Naive thymus-derived CD8-positive, alpha-beta T cell (primary cell): ENCODE data around the gene ASIC4. TPM values are rescaled to one million over a fixed set of nuclear protein-coding genes. Genes with fewer than 3 reads are reported as not detected.

Experiments used
- ATAC-seq, 2 donors: fragments of 150-1000 bp; cut with Tn5 transposase in 1 of 2; sonication (Bioruptor Pico), chemical (Tn5 transposase) in 1 of 2; 1 replicate in 1 of 2; 2 replicates in 1 of 2; pipeline ENCODE4 v1.10.0; 2021; ENCODE audit warnings: mild to moderate bottlenecking in 2 of 2, moderate library complexity in 2 of 2
- POLR2A ChIA-PET: fragments of 350-600 bp; sonication (Branson Sonifier 250); formaldehyde crosslinking; loops from one replicate; lab custom pipeline; 2021; ENCODE audit warnings: antibody characterized with exemption; lab: Charles Lee
- DNase-seq, 10 donors: peaks; one replicate each; pipeline versions ENCODE4 v3.0.0 to v3.0.0-alpha.2; 2020 to 2022
- H3K27ac Mint-ChIP-seq, 10 donors: one replicate each; pipeline ENCODE4 v1.8.0; 2020 to 2022; ENCODE audit warnings: mild to moderate bottlenecking in 10 of 10, mixed read lengths in 10 of 10, moderate library complexity in 4 of 10, inconsistent platforms in 1 of 10
- H3K27me3 Mint-ChIP-seq, 5 donors: one replicate each; pipeline ENCODE4 v1.8.0; 2021 to 2022; ENCODE audit warnings: mixed read lengths in 5 of 5
- H3K36me3 Mint-ChIP-seq, 3 donors: one replicate each; pipeline ENCODE4 v1.8.0; 2020 to 2022; ENCODE audit warnings: mixed read lengths in 3 of 3, mild to moderate bottlenecking in 2 of 3, inconsistent platforms in 1 of 3
- H3K4me1 Mint-ChIP-seq, 4 donors: one replicate each; pipeline ENCODE4 v1.8.0; 2021 to 2022; ENCODE audit warnings: mixed read lengths in 4 of 4
- H3K4me3 Mint-ChIP-seq, 10 donors: one replicate each; pipeline ENCODE4 v1.8.0; 2020 to 2022; ENCODE audit warnings: mild to moderate bottlenecking in 10 of 10, mixed read lengths in 10 of 10, moderate library complexity in 6 of 10, inconsistent platforms in 1 of 10
- H3K9me3 Mint-ChIP-seq, 9 donors: one replicate each; pipeline ENCODE4 v1.8.0; 2020 to 2022; ENCODE audit warnings: mixed read lengths in 9 of 9, mild to moderate bottlenecking in 3 of 9, inconsistent platforms in 1 of 9, moderate library complexity in 1 of 9
- polyA plus RNA-seq, 3 donors: library from polyadenylated mRNA; unstranded; fragments of 300-500 nt; fragmentation: Illumina TruSeq; gene quantifications; one replicate each; pipeline ENCODE4 v1.2.3, GENCODE V29; 2021
- total RNA-seq, 8 experiments: library from RNA in 2 of 8; stranded (reverse) in 2 of 8; gene quantifications; one replicate each; pipeline ENCODE4 v1.2.3 and lab custom pipeline; 2021 to 2026

The ASIC4 gene
- total and polyA plus RNA-seq, 5 experiments from 2014 or later: 0.21 to 0.30 TPM; not detected in 3

DNA sequence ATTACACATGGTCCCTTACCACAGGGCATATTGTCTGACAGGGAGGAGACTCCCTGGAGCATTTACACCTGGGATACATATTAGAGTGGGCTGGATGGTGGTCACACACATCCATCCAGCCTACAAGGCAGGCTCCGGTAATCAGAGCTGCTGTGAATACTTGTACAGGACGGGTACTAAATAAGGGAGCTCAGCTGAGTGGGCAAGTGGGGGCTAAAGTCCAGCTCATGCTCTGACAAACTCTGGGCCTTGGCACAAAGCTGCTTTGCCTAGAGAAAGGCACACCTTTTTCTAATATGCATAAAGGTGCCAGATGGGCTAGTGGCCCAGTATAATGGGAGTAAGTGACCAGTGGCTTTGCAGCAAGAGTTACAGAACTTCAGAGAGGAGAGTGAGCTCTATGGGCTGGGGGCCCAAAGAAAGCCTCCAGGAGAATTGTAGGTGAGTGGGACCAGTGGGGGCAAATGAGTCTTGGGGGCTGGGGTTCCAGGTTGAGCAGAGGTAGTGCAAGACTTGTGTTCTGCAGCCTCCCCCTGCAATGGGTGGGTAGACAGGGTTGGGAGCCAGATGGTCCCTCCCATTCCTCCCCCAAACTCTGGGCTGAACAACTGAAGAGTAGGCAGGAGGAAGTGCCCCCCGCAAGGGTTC, 31.1 kb downstream of the ASIC4 start:
- Mint-ChIP-seq H3K27me3 (peaks cover 13 to 36% (median 20%) of the 10 kb centered on the region in 5 donors), H3K4me3 (peak overlapping the region in 5 of 10 donors; percentile 20 to 87 (median 75)), H3K4me1 (peaks cover 12 to 29% (median 23%) of the 10 kb centered on the region in 4 donors), H3K27ac (peak overlapping the region in 2 of 10 donors; percentile 33 to 58), H3K9me3 (no peaks in the 10 kb centered on the region), H3K36me3 (no peaks in the 10 kb centered on the region)
- DNase-seq (no peak), ATAC-seq (no peak)
- POLR2A ChIA-PET: no interaction called here

DNA sequence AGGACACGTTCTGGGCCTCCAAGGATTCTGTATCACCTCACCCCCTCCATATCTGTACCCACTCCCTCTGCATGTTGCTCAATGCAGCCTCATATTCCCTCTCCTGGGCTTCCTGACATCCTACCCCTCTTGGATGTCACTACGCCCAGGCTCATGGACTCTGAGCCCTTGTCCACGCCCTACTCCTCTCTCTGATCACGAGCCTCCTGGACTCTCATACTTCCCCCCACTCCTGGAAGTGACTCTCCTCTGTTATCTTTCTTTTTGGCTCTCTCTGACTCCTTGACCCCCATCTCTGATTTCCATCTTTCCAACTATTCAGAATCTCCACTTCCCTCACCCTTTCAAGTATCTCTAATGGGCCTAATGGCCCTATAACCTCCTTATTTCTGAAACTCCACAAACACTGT, 31.7 kb downstream of the ASIC4 start:
- DNase-seq: no peak
- Mint-ChIP-seq H3K27ac (peak overlapping the region in 1 of 10 donors; percentile 58), H3K4me3 (peak overlapping the region in 3 of 10 donors; percentile 33 to 46 (median 38)), H3K9me3 (no peaks in the 10 kb centered on the region), H3K36me3 (no peaks in the 10 kb centered on the region), H3K4me1 (peaks cover 14 to 32% (median 24%) of the 10 kb centered on the region in 4 donors), H3K27me3 (peaks cover 14 to 41% (median 22%) of the 10 kb centered on the region in 5 donors)
- ATAC-seq: no peak
- POLR2A ChIA-PET: no interaction called here

DNA sequence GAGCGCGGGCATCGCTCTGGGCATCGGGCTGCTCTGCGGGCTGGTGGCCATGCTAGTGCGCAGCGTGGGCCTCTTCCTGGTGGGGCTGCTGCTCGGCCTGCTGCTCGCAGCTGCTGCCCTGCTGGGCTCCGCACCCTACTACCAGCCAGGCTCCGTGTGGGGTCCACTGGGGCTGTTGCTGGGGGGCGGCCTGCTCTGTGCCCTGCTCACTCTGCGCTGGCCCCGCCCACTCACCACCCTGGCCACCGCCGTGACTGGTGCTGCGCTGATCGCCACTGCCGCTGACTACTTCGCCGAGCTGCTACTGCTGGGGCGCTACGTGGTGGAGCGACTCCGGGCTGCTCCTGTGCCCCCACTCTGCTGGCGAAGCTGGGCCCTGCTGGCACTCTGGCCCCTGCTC, 33.3 kb downstream of the ASIC4 start:
- H3K9me3 Mint-ChIP-seq: no peaks in the 10 kb centered on the region
- peaks cover 17 to 55% (median 31%) of the 10 kb centered on the region in 5 donors for H3K27me3 Mint-ChIP-seq
- no peak for DNase-seq
- H3K4me3 Mint-ChIP-seq: no peak overlapping the region
- no peaks in the 10 kb centered on the region for H3K36me3 Mint-ChIP-seq
- peaks cover 13 to 31% (median 17%) of the 10 kb centered on the region in 4 donors for H3K4me1 Mint-ChIP-seq
- no peak for ATAC-seq
- no peak overlapping the region for H3K27ac Mint-ChIP-seq
- POLR2A ChIA-PET: no interaction called here

DNA sequence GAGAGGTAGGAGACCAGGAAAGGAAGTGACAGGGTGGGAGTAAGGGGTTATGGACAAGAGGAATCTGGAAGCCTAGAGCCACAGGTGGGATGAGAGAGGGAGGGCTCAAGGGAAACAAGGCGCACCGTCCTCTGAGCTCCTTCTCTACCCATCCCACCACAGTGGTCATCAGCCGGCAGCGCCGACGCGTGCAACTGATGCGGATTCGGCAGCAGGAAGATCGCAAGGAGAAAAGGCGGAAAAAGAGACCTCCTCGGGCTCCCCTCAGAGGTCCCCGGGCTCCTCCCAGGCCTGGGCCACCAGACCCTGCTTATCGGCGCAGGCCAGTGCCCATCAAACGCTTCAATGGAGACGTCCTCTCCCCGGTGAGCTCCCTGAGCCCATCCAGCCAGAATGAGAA, 34.7 kb downstream of the ASIC4 start:
- peaks cover 25 to 64% (median 39%) of the 10 kb centered on the region in 5 donors for H3K27me3 Mint-ChIP-seq
- POLR2A ChIA-PET: no interaction called here
- ATAC-seq: no peak
- no peaks in the 10 kb centered on the region for H3K36me3 Mint-ChIP-seq
- DNase-seq: no peak
- H3K9me3 Mint-ChIP-seq: no peaks in the 10 kb centered on the region
- peaks cover 13 to 27% (median 20%) of the 10 kb centered on the region in 4 donors for H3K4me1 Mint-ChIP-seq
- peak overlapping the region in 1 of 10 donors; percentile 71 for H3K4me3 Mint-ChIP-seq
- H3K27ac Mint-ChIP-seq: no peak overlapping the region

DNA sequence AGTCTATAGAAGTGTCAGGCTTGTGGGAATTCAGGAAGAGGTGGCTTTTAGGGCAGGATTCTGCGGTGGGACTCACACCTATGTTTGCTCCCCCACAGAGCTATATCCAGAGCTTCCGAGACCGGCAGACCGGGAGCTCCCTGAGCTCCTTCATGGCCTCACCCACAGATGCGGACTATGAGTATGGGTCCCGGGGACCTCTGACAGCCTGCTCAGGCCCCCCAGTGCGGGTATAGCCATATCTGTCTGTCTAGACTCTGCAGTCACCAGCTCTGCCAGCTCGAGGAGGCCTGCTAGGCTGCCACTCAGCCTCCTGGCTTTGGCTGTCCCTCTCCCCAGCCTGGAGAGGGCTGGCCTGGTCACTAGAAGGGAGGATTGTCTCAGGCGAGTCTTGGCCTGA, 35.3 kb downstream of the ASIC4 start:
- DNase-seq (no peak), ATAC-seq (no peak)
- H3K4me3 Mint-ChIP-seq: peak overlapping the region in 1 of 10 donors; percentile 37
- H3K4me1 Mint-ChIP-seq: peaks cover 8 to 21% (median 15%) of the 10 kb centered on the region in 4 donors
- POLR2A ChIA-PET: no interaction called here
- no peak overlapping the region for H3K27ac Mint-ChIP-seq
- peaks cover 27 to 70% (median 45%) of the 10 kb centered on the region in 5 donors for H3K27me3 Mint-ChIP-seq
- no peaks in the 10 kb centered on the region for H3K36me3 Mint-ChIP-seq
- H3K9me3 Mint-ChIP-seq: no peaks in the 10 kb centered on the region

DNA sequence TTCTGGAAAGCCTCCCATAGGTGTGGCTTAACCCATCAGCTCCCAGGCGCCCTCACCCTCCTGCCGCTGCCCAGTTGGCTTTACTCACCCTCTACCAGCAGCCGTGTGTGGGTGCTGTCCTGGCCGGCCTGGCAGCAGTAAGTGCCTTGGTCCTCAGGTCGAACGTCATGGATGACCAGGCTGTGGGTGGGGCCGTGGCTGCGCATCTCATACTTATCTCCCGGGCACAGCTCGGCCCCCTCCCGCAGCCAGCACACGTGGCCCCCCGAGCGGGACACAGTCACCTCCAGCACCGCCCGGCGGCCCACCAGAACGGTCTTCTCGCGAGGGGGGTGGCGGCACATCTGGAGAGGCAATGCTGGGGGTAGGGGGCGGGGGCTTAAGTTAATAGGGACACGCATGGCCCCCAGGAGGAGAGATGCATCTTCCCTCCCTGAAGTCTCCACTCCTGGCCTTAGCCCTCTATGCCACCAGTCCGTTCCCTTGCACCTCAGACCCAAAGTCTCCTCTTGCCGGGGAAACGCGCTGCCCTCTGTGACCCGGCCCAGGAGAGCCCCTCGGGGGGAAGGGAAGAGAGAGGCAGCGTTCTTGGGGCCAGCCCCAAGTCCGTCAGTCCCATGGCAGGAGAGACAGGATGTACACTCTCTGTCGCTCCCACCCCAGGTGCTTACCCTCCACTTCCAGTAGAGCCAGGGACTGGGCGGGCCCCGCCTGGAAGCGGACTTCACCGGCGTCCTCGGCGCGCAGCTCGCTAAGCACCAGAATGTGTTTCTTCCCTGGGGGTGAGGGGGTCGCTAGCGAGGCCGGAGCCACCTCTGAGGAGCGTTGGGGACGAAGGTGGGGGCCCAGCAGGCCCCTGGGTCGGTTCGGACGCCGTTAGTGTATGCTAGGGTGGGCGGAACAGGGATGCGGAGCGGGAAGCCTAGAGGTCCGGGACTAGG, 37.4 kb downstream of the ASIC4 start:
- Mint-ChIP-seq H3K27me3 (peaks cover 24 to 71% (median 42%) of the 10 kb centered on the region in 5 donors), H3K27ac (peak overlapping the region in 3 of 10 donors; percentile 43 to 53 (median 46)), H3K9me3 (no peaks in the 10 kb centered on the region), H3K4me3 (peak overlapping the region; percentile 62 to 90 (median 77)), H3K36me3 (no peaks in the 10 kb centered on the region), H3K4me1 (peaks cover 7 to 16% (median 11%) of the 10 kb centered on the region in 4 donors)
- DNase-seq: no peak
- POLR2A ChIA-PET: interaction anchor here (0.9 to 1.5 kb wide), 4 partner anchors 9 to 53 kb away, joined by 3 to 4 read pairs (median 4); partner anchors contain the start of gene GMPPA
- ATAC-seq: peak; percentile 30 to 39

DNA sequence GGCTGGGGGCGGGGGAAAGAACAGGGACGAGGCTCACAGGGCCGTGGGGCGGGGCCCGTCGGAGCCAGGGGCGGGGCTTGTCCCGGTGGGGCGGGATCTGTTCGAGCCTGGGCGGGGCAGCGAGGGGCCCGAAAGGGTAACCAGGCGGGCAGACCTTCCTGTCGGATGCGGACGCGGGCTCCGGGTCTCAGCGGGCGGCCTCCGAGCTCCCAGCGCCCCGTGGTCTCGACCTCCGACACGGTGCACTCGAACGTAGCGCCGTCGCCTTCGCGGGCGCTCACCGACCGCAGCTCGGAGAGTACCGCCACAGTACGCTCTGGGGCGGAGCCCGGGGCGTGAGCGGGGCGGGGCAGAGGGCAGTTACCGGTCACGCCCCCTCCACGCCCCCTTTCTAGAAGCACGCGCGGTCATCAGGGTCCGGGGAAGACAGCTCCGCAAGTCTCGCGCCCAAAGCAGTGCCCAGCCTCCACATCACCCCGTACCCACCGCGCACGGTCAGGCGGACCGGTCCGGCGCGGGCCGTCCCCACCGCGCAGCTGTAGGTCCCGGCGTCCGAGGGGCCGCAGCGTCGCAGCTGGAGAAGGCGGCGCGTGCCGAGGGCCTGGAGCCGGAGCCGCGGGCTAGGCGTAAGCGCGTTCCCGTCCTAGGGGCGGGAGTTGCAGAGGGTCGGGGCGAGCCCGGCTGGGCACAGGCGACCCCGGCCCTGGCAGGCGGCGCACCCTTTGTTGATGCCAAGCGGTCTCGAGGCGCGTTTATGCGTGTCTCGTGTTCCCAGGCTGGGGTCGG, 38.3 kb downstream of the ASIC4 start:
- Mint-ChIP-seq H3K9me3 (no peaks in the 10 kb centered on the region), H3K36me3 (no peaks in the 10 kb centered on the region), H3K4me1 (peaks cover 7 to 16% (median 11%) of the 10 kb centered on the region in 4 donors), H3K27me3 (peaks cover 23 to 62% (median 36%) of the 10 kb centered on the region in 5 donors), H3K4me3 (peak overlapping the region; percentile 69 to 90 (median 77)), H3K27ac (peak overlapping the region in 1 of 10 donors; percentile 43)
- POLR2A ChIA-PET: interaction anchor here (0.9 to 1.5 kb wide), 2 partner anchors 50 to 54 kb away, joined by 3 to 4 read pairs; partner anchors contain the start of gene GMPPA
- ATAC-seq: peak; percentile 92
- peak; percentile 67 to 82 (median 77) for DNase-seq

DNA sequence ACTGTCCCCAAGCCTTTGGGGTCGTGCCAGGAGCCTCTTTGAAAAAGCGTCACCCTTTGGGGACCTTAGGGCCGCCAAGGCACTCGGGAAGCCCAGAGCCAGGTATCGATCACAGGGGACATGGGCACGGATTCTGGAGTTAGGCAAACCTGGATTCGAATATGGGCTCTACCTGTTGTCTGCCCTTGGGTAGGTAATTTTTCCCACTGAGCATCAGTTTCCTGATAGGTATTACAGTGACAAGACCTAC, 38.8 kb downstream of the ASIC4 start:
- H3K4me1 Mint-ChIP-seq: peaks cover 7 to 16% (median 11%) of the 10 kb centered on the region in 4 donors
- H3K4me3 Mint-ChIP-seq: peak overlapping the region; percentile 11 to 84 (median 64)
- no peaks in the 10 kb centered on the region for H3K36me3 Mint-ChIP-seq
- POLR2A ChIA-PET: interaction anchor here (1.5 kb wide), 1 partner anchor 55 kb away, joined by 4 read pairs; the partner anchor contains the start of gene GMPPA
- no peaks in the 10 kb centered on the region for H3K9me3 Mint-ChIP-seq
- H3K27ac Mint-ChIP-seq: peak overlapping the region in 1 of 10 donors; percentile 62
- H3K27me3 Mint-ChIP-seq: peaks cover 23 to 57% (median 35%) of the 10 kb centered on the region in 5 donors
- ATAC-seq: no peak
- no peak for DNase-seq

DNA sequence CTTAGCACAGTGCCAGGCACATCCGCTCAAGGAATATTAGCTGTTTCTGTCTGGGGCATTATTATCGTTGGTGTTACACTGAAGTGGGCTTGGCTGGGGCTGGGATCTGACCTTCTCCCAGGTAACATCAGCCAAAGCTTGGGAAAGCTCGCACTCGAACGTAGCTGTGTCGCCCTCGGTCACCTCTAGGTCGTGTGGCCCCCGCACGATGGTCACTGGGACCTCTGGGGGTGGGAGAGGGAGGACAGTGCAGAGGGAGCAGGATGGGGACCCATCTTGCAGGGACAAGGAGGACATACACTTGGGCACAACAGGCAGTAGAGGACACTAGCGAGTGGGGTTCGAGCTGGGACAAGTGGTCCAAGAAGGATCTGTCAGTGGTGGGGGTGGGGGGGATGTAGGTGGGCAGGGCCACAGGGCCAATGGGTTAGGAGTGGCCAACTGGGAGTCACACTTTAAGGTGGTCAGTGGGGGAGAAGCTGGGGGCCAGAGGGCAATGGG, 39.2 kb downstream of the ASIC4 start:
- no peak for DNase-seq
- peaks cover 7 to 16% (median 11%) of the 10 kb centered on the region in 4 donors for H3K4me1 Mint-ChIP-seq
- no peaks in the 10 kb centered on the region for H3K9me3 Mint-ChIP-seq
- peak overlapping the region; percentile 11 to 84 (median 64) for H3K4me3 Mint-ChIP-seq
- no peak overlapping the region for H3K27ac Mint-ChIP-seq
- H3K36me3 Mint-ChIP-seq: no peaks in the 10 kb centered on the region
- POLR2A ChIA-PET: no interaction called here
- ATAC-seq: no peak
- H3K27me3 Mint-ChIP-seq: peaks cover 20 to 55% (median 31%) of the 10 kb centered on the region in 5 donors

DNA sequence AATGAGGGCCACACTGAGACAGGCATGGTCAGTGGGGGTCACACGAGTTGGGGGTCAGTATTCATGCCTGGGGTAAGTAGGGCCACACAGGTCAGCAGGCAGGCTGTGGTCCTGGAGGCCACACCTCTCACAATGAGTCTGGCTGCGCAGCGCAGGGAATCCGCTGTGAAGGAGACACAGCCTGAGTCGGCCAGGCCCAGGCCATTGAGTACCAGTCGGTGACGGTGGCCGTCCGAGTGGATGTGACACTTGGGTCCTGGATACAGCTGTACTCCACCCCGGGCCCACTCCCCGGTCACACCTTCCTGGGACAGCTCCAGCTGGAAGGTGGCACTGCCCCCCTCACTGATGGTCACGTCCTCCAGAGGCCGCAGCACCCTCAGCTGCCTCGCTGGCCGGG, 40.1 kb downstream of the ASIC4 start:
- ATAC-seq (no peak), DNase-seq (no peak)
- Mint-ChIP-seq H3K4me3 (peak overlapping the region in 2 of 10 donors; percentile 22 to 41), H3K27ac (no peak overlapping the region), H3K27me3 (peaks cover 17 to 57% (median 30%) of the 10 kb centered on the region in 5 donors), H3K36me3 (no peaks in the 10 kb centered on the region), H3K9me3 (no peaks in the 10 kb centered on the region), H3K4me1 (peaks cover 7 to 16% (median 11%) of the 10 kb centered on the region in 4 donors)
- POLR2A ChIA-PET: no interaction called here

DNA sequence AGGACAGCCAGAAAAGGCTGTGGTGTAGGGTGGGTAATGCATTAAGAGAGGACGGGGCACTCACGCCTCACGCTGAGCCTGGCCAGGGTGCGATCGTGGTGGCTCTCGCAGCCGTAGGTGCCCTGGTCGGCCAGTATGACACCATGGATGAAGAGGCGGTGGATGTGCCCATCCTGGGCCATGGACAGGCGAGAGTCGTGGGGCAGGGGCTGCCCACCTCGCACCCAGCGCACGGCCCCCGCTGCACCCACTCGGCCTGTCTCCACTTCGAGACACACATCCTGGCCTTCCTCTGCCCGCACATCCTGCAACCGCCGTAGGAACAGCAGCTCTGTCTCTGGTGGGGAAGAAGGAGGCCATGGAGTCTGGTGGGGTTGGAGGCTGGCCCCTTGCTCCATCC, 41.7 kb downstream of the ASIC4 start:
- POLR2A ChIA-PET: no interaction called here
- DNase-seq (peak in 1 of 10 donors; percentile 50), ATAC-seq (no peak)

DNA sequence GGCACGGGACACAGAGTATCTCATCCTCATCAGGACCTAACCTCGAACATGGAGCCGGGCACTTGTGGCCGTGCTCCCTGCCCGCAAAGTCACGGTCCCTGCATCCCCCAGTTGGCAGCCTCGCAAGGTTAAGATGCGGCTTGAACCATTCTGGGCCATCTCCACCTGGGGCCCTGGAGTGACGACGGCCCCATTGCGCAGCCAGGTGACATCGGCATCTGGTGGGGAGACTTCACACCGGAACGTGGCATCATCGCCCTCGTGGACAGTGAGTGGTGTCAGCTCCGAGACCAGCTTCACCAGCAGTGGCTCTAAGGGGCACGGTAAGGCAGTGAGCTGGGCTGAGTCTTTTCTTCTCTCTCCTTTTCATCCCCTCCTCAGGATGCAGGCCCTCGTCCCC, 42.1 kb downstream of the ASIC4 start:
- H3K27ac Mint-ChIP-seq: no peak overlapping the region
- peaks cover 14 to 55% (median 31%) of the 10 kb centered on the region in 5 donors for H3K27me3 Mint-ChIP-seq
- POLR2A ChIA-PET: no interaction called here
- ATAC-seq (no peak), DNase-seq (no peak)
- H3K4me3 Mint-ChIP-seq: no peak overlapping the region
- H3K4me1 Mint-ChIP-seq: peaks cover 4 to 10% (median 10%) of the 10 kb centered on the region in 4 donors
- no peaks in the 10 kb centered on the region for H3K9me3 Mint-ChIP-seq
- no peaks in the 10 kb centered on the region for H3K36me3 Mint-ChIP-seq

More for the DNA sequence above, 41.7 kb downstream of the ASIC4 start:
- peaks cover 5 to 13% (median 11%) of the 10 kb centered on the region in 4 donors for H3K4me1 Mint-ChIP-seq
- H3K9me3 Mint-ChIP-seq: no peaks in the 10 kb centered on the region
- peaks cover 16 to 55% (median 32%) of the 10 kb centered on the region in 5 donors for H3K27me3 Mint-ChIP-seq
- no peak overlapping the region for H3K27ac Mint-ChIP-seq
- no peak overlapping the region for H3K4me3 Mint-ChIP-seq
- H3K36me3 Mint-ChIP-seq: no peaks in the 10 kb centered on the region
